Activated gamma-delta T cell (primary cell): ENCODE data around the gene SLIT1.
"Not testable (repeated sequence)": the region's sequence is repeated elsewhere in the genome, so short reads cannot be mapped to it uniquely, and the experiment has no call there.

ENCODE experiments used
- DNase-seq: peaks from one replicate; lab custom pipeline; 2025; lab: John Stamatoyannopoulos, UW

The SLIT1 gene

GRCh38 chr10:97111615-97112014 is 74.1 kb downstream of the SLIT1 start:
- DNase-seq: no peak

GRCh38 chr10:97109547-97109946 is 76.2 kb downstream of the SLIT1 start:
- DNase-seq: no peak

- DNase-seq: no peak
These were observed 78.2 kb downstream of the SLIT1 start for GRCh38 chr10:97107551-97107950.

DNA sequence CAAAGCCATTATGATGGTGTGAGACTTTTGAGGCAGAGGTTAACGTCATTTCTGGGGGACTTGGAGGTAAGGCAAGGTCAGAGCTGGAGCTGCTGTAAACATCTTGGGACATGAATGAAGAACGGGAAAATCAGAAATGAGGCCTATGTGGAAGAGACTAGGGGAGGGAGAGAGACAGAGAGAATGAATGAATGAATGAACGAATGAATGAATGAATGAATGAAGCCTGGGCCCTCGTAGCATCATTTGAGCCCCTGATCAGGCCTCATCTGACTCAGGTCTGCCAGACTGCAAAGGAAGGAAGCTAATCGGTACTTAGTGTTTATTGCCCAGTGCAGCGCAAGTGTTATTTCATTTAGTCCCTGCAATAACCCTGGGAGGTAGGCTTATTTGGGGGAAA is 79.6 kb downstream of the SLIT1 start:
- DNase-seq: no peak

GRCh38 chr10:97105303-97105702 is 80.5 kb downstream of the SLIT1 start:
- no peak for DNase-seq

DNA sequence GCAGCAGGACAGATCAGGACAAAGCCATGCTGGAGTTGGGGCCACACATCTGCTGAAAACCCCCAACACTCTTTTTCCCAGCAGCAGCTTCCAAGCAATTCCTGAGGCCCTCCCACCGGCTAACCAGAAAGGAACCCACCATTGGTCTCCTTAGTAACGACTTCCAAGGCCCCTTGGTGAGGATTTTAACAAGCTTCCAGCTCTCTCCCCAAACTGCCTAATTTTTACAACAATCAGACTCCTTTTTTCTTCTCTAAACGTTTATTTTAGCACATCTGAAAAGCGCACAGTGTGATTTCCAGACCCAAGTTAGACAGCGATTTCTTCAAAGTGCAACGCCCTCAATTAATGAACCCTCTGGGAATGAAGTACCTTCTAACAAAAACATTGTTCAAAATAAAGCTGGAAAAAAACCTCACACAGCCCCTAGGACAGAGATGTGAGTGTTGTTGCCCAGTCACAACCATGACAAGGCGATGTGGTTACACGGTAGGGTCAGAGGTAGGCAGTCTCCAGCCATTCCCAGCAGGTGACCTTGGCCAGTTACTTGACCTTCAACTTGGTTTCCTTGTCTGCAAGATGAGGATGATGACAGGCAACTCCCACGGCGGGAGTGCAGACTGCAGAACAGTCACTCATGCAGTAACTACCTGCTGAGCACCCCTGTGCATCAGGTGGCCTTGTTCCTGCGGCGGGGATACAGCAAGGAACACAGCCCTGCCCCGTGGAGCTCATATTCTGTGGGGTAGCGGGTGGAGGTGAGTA is 82.3 kb downstream of the SLIT1 start:
- DNase-seq: no peak

- no peak for DNase-seq
These were observed 83.3 kb downstream of the SLIT1 start for GRCh38 chr10:97102441-97102840.

- no peak for DNase-seq
These were observed 84.4 kb downstream of the SLIT1 start for GRCh38 chr10:97101166-97101940.

- DNase-seq: no peak
These were observed 85.1 kb downstream of the SLIT1 start for GRCh38 chr10:97100657-97101056.

GRCh38 chr10:97099868-97100267 is 85.9 kb downstream of the SLIT1 start:
- no peak for DNase-seq

GRCh38 chr10:97099089-97099488 is 86.7 kb downstream of the SLIT1 start:
- no peak for DNase-seq

GRCh38 chr10:97097084-97097433 is 88.7 kb downstream of the SLIT1 start:
- DNase-seq: no peak

- DNase-seq: peak; percentile 48
These were observed 89.3 kb downstream of the SLIT1 start for GRCh38 chr10:97096261-97097083.

DNA sequence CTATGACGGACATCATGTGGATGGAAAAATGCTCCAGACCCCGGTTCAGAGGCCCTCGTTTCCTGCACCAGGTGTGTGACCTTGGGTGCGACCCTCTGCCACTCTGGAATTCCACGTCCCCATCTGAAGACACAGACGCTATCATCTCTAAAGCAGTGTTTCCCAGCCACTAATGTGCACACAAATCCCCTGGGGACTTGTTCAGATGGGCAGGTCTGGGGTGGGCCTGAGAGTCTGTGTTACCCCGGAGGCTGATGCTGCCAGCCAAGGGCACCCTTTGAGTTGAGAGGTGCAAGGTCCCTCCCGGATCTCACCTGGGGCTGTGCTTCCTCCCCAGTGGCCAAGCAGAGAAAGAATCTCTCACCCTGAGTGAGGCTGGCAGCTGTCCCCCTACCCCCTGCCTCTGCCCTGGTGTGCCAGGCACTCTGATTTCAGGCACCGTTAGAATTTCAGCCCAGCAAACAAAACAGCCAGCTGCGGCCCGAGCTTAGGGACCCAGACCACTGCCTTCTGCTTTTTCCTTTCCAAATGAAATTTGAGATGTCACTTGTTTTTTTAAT is 90.0 kb downstream of the SLIT1 start:
- no peak for DNase-seq

DNA sequence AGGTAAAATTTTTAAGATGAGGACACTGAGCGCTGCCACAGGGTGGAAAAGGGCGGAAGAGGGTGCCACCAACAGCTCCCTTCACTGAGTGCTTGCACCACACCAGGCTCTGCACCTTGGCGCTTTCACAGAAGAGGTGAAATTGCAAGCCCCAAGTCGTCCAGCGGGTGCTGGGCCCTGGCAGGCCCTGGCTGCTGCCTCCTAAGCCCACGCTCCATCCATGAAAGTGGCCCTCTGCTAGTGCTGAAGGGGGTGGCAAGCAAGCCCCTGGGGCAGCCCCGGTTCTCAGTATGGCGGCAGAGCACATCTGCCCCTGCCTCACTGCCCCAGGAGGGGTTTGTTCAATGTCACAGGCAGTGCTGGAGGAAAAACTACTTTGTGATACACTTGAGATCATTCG is 95.1 kb downstream of the SLIT1 start:
- DNase-seq: no peak

GRCh38 chr10:97090035-97090434 is 95.7 kb downstream of the SLIT1 start:
- no peak for DNase-seq

GRCh38 chr10:97089209-97089870 is 96.4 kb downstream of the SLIT1 start:
- no peak for DNase-seq

DNA sequence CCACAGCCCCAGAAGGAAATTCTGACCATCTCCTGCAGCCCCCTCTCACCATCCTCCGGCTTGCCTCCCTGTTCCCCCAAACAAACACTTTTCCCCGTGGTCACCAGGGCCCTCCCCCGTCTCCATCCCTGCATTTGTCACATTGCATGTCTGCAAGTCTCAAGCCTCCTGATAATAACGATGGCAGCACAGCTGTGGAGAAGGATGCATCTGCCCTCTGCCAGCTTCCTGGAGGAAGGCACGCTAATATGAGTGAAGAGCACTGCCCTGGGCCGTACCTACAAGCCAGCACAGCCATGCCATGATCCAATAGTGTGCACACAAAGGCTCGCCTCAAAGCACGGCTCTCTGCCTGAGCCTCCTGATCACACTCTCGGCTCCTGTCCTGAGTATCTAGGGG is 98.5 kb downstream of the SLIT1 start:
- no peak for DNase-seq

- DNase-seq: no peak
These were observed 99.2 kb downstream of the SLIT1 start for GRCh38 chr10:97086530-97086929.

GRCh38 chr10:97083228-97083829 is 102.4 kb downstream of the SLIT1 start:
- DNase-seq: no peak

- not testable (repeated sequence) for DNase-seq
These were observed 103.2 kb downstream of the SLIT1 start for GRCh38 chr10:97082575-97082974.
